HG02610 (cell line): ENCODE results near the gene RASA3.
"Not testable (repeated sequence)": the region's sequence is repeated elsewhere in the genome, so short reads cannot be mapped to it uniquely, and the experiment has no call there.

Experiments
- ATAC-seq: cut with Tn5 transposase; IDR thresholded peaks from one replicate; pipeline ENCODE4 v1.9.1; 2021; ENCODE audit warnings: mild to moderate bottlenecking, moderate library complexity; ENCODE audit not compliant: unreplicated experiment

RASA3 gene

DNA sequence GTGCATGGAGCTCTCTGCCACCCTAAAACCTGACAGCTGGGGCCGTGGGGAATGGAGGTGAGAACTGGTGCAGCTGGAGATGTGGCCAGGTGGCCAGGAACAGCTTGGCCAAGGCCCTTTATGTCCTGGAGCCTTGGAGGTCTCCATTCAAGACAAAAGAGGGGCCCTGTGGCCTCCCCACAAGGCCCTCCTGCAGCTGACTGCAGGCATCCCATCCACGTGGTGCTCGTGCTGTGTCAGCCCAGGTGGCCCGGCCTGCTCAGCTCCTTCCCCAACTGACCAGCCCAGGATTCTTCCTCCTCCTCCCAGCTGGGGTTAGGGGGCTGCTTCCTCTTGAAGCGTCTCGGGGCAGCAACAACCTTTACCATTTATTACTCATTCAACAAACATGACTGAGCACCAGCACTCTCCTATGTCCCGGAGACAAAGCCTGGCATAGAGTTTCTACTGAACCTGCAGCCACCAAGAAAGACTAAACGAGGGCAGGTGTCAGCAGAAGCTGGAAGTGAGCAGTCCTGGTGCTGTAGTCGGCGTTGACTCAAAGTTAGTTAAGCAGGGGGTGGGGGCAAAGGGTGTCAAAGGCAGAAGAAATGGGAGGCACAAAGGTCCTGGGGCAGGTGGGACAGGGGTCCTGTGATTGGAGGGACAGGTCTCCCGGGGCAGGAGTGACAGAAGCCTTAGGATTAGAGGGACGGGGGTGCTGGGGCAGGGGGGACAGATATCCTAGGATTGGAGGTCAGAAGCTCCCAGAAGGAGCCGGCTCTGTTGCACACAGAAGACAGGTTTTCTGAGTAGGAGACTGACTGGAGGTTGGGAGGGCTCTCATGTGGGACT, 135.3 kb downstream of the RASA3 start:
- ATAC-seq, result no peak

DNA sequence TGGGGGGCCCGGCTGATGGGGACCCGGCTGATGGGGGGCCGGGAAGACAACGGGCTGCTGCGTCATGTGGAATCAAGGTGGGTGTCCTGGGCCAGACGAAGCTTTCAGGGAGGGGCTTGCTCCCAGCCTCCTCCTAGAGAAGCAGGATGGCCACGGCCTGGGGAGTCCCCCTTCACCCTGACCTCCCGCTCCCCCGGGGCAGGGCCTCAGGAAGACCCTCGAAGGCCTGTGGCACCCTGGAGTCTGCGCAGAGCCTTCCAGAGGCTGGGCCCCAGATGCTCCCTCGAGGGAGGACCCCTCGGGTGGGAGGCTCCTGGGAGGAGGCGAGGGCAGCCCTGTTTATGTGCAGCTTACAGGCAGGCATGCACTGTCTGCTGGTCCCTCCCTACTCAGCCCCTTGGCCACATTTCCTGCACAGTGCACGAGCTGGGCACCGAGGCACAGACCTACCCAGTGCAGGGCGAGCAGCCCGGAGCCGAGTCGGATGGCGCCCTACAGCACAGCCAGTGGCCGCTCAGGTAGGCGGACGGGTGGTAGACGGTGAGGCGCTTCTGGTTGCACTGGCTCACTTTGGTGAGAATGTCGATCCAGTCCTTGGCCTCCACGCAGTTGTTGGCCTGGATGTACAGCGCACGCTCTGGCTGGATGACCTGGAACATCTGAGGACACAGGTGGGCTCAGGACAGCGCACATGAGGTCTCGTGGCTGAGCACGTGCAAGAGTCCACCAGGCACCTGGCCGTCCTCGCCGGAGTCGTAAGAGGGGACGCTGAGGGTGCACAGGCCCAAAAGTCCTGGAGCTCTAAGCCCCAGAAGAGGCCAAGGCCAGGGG, 136.1 kb downstream of the RASA3 start:
- ATAC-seq, result no peak

DNA sequence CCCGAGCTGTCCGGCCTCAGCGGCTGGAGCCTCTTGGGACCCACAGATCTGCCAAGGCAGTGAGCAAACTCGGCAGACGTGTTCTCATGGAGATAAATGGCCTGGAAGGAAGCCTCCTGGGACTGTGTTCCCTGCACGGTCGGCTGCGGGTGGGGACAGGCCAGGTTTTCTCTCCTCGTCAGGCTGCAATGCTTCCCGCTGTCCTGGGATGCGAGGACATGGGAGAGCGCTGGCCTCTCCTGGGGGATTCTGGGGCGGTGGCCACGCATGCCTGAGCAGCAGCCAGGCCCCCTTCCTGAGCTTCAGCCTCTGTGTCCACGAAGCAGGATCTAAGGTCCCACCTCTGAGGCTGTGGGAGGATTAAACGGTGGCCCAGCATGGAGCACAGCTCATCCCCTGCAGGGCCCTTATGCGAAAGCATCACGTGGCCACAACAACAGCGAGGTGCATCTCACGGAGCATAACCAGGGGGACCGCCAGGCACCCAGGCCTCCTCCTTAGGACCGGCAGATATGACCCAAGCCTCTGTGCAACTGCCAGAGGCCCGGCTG, 137.3 kb downstream of the RASA3 start:
- no peak for ATAC-seq

DNA sequence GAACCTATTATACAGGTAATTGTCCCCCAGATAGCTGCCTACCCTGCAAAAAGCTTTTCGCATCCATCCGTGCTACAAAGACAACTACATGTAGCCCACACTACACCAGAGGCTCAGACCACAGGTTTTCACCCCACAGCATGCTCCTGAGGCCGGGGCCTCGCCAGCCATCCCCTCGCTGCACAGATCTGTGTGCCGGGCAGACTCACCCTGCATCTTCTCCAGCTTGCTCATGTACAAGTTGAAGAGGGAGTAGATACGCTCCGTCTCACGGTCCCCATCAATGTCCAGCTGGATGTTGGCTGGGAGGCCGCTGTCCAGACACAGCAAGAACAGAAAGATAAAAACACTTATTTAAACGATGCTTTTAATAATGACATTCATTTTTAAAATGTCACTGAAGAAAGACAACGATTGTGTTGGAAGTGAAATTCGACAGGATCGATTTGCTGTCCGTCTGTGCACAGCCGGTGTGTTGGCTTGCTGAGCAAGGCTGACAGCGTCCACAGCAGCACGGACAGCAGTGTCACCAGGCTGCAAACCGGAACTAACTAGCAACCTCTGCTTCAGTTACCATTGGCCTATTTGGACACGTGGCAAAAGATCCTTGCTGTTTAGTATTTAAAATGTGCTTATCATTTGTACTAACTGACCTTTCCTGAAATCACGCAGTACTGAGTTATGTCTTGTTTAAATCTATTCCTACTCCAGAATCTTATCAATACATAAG, 140.0 kb downstream of the RASA3 start:
- ATAC-seq, result no peak

DNA sequence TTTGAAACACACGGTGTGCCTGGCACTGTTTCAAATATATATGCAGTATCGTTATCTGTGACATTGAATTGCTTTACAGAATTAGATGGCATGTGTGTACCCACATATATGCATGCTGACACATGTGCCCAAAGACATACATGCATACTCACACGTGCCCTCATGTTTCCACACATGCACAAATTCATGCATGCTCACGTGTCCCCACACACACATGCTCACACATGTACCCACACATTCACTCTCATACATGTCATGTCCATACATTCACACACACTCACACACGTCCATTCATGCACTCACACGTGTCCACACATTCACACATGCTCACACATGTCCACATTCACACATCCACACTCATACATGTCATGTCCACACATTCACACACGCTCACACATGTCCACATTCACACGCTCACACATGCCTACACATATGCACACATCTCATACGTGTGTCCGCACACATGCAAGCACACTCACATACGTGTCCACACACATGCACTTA, 140.7 kb downstream of the RASA3 start:
- ATAC-seq, result no peak

DNA sequence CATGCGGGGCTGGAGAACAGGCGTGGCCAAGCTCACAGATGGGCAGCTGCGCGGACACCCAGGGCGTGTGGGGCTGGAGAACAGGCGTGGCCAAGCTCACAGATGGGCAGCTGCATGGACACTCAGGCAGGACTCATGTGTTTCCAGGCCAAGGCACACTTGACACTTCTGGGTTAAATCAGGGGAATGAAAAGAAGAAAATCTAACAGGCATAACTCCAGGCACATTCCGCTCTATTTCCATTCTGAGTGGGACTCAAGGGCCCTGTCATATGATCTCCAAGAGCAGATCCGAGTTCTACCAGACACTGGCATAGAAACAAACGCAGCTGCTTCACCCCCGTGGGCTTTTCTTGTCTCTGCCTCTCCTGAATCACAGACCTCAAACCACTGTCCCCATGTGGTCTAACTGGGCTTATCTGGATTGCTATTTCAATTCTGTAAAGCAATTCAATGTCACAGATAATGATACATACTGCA, 141.2 kb downstream of the RASA3 start:
- ATAC-seq, result no peak

DNA sequence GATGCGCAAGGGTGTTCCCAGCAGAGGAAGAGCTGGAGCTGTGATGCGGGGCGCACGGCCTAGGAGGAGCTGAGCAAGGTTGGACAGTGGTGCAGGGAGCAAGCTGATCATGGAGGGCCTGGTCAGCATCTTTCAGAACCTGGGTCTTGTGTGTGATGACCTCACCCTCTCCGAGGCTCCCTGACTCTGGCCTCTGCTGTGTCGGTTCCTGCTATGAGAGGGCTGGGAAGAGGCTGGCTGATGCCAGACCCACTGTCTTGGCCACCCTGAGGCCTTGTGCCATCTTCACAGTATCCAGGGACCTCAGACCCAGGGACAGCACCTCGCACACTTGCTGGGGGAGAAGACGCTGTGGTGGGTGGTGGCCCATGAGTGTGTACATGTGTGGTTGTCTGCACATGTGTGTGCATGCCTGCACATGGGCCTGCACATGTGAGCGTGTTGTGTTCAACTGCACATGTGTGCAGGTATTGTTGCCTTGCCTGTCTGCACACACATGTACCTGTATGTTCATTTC, 142.0 kb downstream of the RASA3 start:
- ATAC-seq, result no peak

DNA sequence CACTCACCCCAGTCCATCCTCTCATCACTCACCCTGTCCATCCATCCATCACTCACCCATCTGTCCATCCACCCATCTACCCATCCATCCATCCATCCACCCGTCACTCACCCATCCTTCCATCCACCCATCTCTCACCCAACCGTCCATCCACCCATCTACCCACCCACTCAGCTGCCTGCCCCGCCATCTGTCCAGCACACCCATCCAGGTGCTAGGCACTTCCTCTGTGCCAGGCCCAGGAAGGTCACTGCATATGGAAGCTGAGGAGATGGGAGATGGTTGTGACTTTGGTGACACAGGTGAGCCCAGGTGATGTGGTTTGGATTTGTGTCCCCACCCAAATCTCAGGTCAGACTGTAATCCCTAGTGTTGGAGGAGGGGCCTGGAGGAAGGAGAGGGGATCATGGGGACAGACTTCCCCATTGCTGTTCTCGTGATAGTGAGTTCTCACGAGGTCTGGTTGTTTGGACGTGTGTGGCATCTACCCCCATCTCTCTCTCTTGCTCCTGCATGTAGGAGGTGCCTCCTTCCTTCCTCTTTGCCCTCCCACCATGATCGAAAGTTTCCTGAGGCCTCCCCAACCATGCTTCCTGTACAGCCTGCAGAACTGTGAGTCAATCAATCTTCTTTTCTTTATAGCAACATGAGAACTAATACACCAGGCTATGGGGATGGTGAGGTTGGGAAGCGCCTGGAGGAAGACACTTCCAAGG, 142.7 kb downstream of the RASA3 start:
- ATAC-seq, result no peak

DNA sequence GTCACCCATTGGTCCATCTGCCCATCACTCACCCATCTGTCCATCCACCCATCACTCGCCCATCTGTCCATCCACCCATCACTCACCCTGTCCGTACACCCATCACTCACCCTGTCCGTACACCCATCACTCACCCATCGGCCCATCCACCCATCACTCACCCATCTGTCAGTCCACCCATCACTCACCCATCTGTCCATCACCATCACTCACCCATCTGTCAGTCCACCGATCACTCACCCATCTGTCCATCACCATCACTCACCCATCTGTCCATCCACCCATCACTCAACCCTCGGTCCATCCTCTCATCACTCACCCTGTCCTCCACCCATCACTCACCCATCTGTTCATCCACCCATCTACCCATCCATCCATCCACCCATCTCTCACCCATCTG, 143.6 kb downstream of the RASA3 start:
- ATAC-seq, result not testable (repeated sequence)

DNA sequence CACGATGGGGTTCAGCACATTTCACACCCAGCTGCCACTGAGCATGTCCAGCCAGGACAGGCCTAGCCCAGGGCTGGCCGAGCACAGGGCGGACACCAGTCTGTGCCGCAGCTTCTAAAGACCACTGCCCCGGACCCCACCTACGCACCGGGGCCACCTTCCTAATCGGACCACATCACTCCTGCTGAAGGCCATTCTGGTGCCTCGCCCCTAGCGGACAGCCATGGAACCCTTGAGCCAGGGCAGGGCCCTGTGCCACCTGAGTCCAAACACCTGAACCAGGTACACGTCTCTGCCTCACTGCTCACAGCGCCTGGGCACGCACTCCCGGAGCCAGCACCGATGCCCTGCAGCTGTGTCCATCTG, 150.1 kb downstream of the RASA3 start:
- ATAC-seq, result no peak

DNA sequence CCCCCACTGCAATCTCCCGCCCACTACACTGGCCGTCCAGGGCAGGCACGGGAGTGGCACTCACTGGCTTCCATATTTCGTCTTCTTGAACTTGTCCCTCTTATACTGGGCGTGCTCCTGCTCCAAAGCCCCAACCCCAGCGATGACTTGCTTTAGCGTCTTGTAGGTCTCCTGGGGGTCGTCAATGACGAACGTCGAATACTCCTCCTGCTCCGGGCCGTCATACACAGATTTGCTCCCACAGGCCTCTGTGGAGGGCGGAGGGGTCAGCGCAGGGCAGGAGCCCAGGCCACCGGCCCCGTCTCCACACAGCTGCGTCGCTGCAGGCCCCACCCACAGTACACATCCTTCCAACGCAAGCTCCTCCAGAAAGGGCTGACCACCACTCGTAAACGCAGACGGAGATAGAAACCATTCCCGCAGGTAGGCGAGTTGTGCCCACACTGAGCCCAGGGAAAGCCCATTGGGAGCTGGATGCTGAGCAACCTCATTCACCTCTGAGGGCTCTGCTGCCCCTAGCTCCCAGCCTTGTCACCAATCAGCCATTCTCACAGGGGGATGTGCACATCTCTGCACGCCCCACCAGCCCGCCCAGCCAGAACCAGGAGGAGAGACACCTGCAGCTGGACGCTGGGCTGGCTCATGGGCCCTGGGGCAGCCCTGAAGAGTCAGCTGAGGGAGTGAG, 150.7 kb downstream of the RASA3 start:
- ATAC-seq, result no peak

DNA sequence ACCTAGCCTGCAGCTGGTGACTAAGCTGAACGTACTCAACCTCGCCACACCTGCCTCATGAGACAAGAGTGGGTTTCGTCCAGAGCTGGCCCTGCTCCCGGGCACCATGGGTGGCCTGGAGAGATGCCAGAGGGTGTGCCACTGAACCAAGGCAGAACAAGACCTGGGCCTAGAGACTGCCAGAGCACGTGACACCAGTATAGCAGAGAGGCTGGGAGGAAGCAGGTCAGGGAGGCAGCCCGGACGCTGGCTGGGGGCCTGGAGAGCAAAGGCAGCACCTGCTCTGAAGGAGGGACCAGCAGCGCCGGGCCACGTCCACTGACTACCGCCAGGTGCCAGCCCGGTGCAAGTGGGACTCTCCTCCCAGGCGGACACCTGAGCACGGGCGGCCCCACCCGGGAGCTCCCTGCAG, 151.2 kb downstream of the RASA3 start:
- ATAC-seq, result no peak

DNA sequence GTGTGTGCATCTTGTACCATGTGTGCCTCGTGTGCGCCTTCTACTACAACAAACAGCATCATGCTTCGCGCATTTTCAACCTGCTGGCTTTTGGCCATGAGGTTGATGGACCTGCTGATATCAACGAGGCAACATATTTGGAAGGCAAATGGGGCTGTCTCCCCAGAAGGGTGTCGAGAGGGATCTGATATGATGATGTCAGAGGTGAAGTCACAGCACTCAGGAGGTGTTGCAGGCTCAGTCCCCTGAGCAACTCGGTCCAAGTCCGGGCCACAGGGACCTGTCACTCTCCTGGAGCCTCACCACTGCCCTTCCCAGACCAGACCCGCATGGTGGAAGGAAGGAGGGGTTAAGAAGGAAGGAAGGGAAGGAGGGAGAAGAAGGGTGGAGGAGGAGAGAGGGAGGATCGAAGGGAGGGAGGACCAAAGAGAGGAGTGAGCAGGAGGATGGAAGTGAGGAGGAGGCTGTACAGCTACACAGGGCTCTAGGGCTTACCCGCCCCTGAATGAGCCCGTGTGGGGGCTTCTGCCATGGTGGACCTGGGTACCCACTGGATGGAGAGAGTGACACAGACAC, 151.8 kb downstream of the RASA3 start:
- ATAC-seq, result no peak

DNA sequence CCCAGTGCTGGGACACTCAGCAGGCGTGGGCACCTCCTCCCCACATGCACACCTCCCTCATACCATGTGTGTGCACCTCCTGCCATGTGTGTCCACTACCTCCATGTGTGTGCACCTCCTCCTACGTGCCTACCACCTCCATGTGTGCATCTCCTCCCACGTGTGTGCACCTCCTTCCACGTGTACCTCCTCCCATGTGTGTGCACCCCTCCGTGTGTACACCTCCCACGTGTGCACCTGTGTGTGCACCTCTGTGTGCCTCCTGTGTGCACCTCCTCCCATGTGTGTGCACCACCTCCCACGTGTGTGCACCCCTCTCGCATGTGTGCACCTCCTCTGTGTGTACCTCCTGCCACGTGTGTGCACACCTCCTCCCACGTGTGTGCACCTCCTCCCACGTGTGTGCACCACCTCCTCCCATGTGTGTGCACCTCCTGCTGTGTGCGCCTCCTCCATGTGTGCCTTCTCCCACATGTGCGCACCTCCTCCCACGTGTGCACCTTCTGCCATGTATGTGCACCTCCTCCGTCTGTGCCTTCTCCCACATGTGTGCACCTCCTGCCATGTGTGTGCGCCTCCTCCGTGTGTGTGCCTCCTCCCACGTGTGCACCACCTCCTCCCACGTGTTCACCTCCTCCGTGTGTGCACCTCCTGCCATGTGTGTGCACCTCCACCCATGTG, 152.5 kb downstream of the RASA3 start:
- no peak for ATAC-seq

DNA sequence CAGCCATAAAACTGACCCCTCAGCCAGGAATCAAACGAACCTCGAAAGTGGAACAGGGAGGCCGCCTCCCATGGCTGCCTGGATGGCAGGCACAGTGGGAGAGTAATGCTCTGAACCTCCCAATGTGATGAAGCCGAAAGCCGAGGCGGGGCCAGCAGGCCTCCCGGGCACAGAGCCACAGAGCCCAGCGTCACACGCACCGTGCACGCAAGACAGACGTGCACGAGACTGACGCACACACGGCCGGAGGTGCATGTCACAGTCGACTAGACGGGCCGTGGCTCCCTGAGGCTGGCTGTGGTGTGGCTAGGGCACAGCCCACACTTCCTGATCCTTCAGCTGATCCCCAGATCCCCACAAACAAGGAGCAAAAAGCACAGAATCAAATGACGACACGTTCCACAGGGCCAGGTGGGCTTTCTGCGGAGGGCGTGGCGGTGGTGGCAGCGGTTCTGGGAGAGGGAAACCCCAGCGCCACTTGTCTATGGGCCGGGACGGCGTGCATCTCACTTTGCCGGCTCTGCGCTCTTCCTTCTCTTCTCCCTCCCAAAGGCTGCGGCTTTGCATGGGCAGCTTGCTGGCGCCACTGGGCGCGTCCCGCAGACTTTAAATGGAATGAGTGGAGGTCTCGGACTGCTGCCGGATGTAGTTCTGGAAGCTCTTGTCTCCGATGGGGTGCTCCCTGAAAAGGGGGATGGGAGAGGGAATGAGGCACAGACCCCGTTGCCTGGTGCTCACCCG, 153.5 kb downstream of the RASA3 start:
- ATAC-seq, result no peak

DNA sequence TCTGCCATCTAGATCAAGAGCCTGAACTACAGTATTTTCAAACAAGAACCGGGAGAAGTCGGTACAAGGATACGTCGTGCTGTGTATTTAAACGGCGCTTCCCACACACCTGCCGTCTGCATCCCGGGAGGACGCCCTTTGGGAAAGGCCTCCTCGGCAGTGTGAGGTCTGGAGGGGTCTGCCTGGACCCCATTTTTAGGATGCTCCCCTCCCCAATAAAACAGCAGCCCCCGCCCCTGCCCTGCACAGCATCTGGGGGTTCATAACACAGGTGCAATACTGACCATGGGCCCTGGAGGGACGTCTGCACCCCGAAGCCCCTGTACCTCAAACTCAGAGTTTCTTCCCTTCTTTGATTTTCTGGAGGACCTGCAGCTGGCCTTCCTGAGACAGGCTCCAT, 154.4 kb downstream of the RASA3 start:
- no peak for ATAC-seq

DNA sequence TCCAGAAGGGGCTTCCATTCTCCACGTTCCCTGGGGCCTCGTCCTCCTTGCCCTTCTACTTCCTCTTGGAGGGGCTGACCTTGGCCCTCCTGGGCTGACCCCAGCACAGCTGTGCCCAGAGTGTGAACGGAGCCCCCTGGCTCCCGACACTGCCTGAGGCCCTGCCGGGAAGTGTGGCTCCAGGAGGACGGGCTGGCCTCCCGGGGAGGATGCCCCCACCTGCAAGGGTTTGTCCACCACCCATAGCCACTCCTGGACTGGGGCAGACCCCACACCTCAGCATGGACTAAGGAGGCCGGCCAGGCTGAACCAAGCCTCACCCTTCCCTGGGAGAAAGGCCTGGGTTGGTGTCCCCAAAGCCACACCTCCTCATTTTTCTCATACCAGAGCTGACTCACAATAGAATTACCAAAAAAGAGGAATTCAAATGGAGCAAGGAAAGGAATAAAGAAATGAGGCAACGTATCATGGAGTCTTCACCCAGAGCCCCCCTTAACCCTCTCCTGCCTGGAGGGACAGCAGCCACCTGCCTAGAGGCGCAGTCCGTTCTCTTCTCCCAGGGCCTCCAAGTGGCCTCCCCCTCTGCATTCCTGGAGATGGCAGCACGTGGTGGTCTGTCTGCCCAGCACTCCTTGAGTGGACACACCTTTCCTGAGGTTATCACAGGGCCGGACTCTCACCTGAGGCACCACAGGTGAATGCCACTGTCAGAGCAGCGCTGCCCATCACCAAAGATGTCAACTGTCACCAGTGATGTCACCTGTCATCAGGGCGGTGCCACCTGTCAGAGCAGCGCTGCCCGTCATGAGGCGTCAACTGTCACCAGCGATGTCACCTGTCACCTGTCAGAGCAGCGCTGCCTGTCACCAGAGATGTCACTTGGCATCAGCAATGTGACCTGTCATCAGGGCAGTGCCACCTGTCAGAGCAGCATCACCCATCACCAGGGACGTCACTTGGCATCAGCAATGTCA, 155.4 kb downstream of the RASA3 start:
- no peak for ATAC-seq
